PC-9 (cell line): ENCODE results near the gene CMTM8. TPM values are rescaled to one million over a fixed set of nuclear protein-coding genes. Genes with fewer than 3 reads are reported as not detected.

Experiments used
- BruUV-seq: library from RNA; stranded (reverse); fragments of 400-500 nt; replicated peaks from 2 replicates; lab custom pipeline; 2021; lab: Mats Ljungman, UMichigan
- CTCF ChIA-PET: fragments of 300-600 bp; sonication (Branson Sonifier 250); formaldehyde crosslinking; loops from one replicate; lab custom pipeline; 2022; ENCODE audit warnings: antibody characterized with exemption; lab: Charles Lee
- POLR2A ChIA-PET: fragments of 300-600 bp; sonication (Branson Sonifier 250); formaldehyde crosslinking; loops from one replicate; lab custom pipeline; 2022; ENCODE audit warnings: antibody characterized with exemption; ENCODE audit not compliant: unreplicated experiment; lab: Charles Lee
- DNase-seq, 2 experiments: peaks; one replicate each; pipeline versions ENCODE4 v3.0.0 to v3.0.0-alpha.2; 2015 to 2022; ENCODE audit warnings: mixed read lengths in 1 of 2
- H2AFZ ChIP-seq: fragments of 200-600 bp; sonication (generic); 2 replicates; pipeline ENCODE4 v1.8.1; 2017; ENCODE audit warnings: antibody characterized with exemption
- H3F3A ChIP-seq: fragments of 200-600 bp; sonication (generic); 2 replicates; pipeline ENCODE4 v1.8.1; 2017; ENCODE audit warnings: antibody characterized with exemption, mild to moderate bottlenecking, low read depth; ENCODE audit not compliant: insufficient read depth
- H3K27ac ChIP-seq: fragments of 200-600 bp; sonication (generic); 2 replicates; pipeline ENCODE4 v1.6.1; 2016; ENCODE audit warnings: mixed run types
- H3K27me3 ChIP-seq: fragments of 200-600 bp; sonication (generic); 2 replicates; pipeline ENCODE4 v1.6.1; 2016; ENCODE audit warnings: low read depth, mixed run types; ENCODE audit not compliant: insufficient read depth
- H3K36me3 ChIP-seq: fragments of 200-600 bp; sonication (generic); 2 replicates; pipeline ENCODE4 v1.6.1; 2016; ENCODE audit warnings: low read depth, mixed run types
- H3K4me1 ChIP-seq: fragments of 200-600 bp; sonication (generic); replicated peaks from 2 replicates; pipeline ENCODE4 v1.6.1; 2016; ENCODE audit warnings: mixed run types; ENCODE audit not compliant: insufficient read depth
- H3K4me2 ChIP-seq: fragments of 200-600 bp; sonication (generic); 2 replicates; pipeline ENCODE4 v1.6.1; 2017; ENCODE audit warnings: mixed run types
- H3K4me3 ChIP-seq: fragments of 200-600 bp; sonication (generic); 2 replicates; pipeline ENCODE4 v1.6.1; 2016; ENCODE audit warnings: mixed run types
- H3K79me2 ChIP-seq: fragments of 200-600 bp; sonication (generic); 2 replicates; pipeline ENCODE4 v1.6.1; 2017; ENCODE audit warnings: low read depth, mixed run types
- H3K9me2 ChIP-seq: fragments of 200-600 bp; sonication (generic); 2 replicates; pipeline ENCODE4 v1.8.1; 2017; ENCODE audit warnings: mild to moderate bottlenecking; ENCODE audit not compliant: insufficient read depth
- H3K9me3 ChIP-seq: fragments of 200-600 bp; sonication (generic); 2 replicates; pipeline ENCODE4 v1.8.1; 2016; ENCODE audit warnings: low read depth; ENCODE audit not compliant: insufficient read depth
- H4K20me1 ChIP-seq: fragments of 200-600 bp; sonication (generic); 2 replicates; pipeline ENCODE4 v1.8.1; 2017; ENCODE audit not compliant: insufficient read depth
- EZH2 ChIP-seq: fragments of 200-600 bp; sonication (generic); IDR thresholded peaks from 2 replicates; pipeline ENCODE4 v1.8.0; 2017; ENCODE audit warnings: antibody characterized with exemption, low read depth
- intact Hi-C: fragments of 100-400 bp; cut with micrococcal nuclease; formaldehyde crosslinking; loops from one replicate; pipeline ENCODE4 v1.10.0; 2022; ENCODE audit not compliant: unreplicated experiment
- total RNA-seq: library from RNA; stranded (reverse); gene quantifications from 2 replicates; pipeline ENCODE4 v1.2.3, GENCODE V29; 2021
- TF ChIP-seq, protein P1 (sequence below): fragments of 200-600 bp; sonication (generic); conservative IDR thresholded peaks from 2 replicates; pipeline ENCODE4 v1.6.1; 2017; ENCODE audit warnings: mixed run types, antibody characterized with exemption, mild to moderate bottlenecking, moderate library complexity

CMTM8 gene
- total RNA-seq, 1 experiment from 2014 or later = 17.8 TPM

DNA sequence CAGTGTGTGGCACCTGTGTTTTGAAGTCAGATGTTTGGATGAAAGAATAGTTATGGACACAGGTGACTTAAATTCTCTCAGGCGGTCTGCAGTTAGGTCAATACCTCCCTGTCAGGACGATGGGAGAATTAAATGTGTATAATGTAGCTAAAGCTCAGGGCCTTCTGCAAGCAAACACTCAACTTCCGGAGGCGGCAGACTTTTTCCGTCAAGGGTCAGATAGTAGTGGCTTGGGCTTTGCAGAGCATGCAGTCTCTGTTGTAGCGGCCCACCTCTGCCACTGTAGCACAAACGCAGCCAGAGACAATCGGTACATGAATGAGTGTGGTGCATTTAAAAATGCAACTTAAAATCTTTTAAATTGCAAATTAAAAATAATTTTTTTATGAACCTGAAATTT, 47.4 kb downstream of the CMTM8 start:
- H3K4me2 ChIP-seq = no peak overlapping the region
- no peaks in the 10 kb centered on the region for H3F3A ChIP-seq
- no peaks in the 10 kb centered on the region for H3K9me3 ChIP-seq
- no peak overlapping the region for H3K4me3 ChIP-seq
- H4K20me1 ChIP-seq = no peaks in the 10 kb centered on the region
- ChIA-PET CTCF (no interaction called here), POLR2A (no interaction called here)
- no peak for DNase-seq
- H3K27ac ChIP-seq = no peak overlapping the region
- no peaks in the 10 kb centered on the region for H3K27me3 ChIP-seq
- peaks cover 3% of the 10 kb centered on the region; the same call in 1 of the 2 replicates for H3K4me1 ChIP-seq
- intact Hi-C loops = no loop called here
- H3K36me3 ChIP-seq = no peaks in the 10 kb centered on the region
- no peak for TF ChIP-seq EZH2
- TF ChIP-seq, protein P1, sequence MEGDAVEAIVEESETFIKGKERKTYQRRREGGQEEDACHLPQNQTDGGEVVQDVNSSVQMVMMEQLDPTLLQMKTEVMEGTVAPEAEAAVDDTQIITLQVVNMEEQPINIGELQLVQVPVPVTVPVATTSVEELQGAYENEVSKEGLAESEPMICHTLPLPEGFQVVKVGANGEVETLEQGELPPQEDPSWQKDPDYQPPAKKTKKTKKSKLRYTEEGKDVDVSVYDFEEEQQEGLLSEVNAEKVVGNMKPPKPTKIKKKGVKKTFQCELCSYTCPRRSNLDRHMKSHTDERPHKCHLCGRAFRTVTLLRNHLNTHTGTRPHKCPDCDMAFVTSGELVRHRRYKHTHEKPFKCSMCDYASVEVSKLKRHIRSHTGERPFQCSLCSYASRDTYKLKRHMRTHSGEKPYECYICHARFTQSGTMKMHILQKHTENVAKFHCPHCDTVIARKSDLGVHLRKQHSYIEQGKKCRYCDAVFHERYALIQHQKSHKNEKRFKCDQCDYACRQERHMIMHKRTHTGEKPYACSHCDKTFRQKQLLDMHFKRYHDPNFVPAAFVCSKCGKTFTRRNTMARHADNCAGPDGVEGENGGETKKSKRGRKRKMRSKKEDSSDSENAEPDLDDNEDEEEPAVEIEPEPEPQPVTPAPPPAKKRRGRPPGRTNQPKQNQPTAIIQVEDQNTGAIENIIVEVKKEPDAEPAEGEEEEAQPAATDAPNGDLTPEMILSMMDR = no peak
- H3K9me2 ChIP-seq = no peaks in the 10 kb centered on the region
- H2AFZ ChIP-seq = no peak overlapping the region
- H3K79me2 ChIP-seq = no peaks in the 10 kb centered on the region
- BruUV-seq = no TSS peak

GRCh38 chr3:32288819-32289218, 50.3 kb downstream of the CMTM8 start:
- no TSS peak for BruUV-seq
- Histone ChIP-seq H3K9me2 (no peaks in the 10 kb centered on the region), H3K36me3 (no peaks in the 10 kb centered on the region), H4K20me1 (no peaks in the 10 kb centered on the region), H3K4me2 (no peak overlapping the region), H3K79me2 (no peaks in the 10 kb centered on the region), H3K9me3 (no peaks in the 10 kb centered on the region), H3K27ac (no peak overlapping the region), H3K4me3 (no peak overlapping the region), H3F3A (peaks cover 23% of the 10 kb centered on the region), H2AFZ (no peak overlapping the region), H3K27me3 (no peaks in the 10 kb centered on the region), H3K4me1 (peaks cover 26% of the 10 kb centered on the region)
- TF ChIP-seq EZH2 = no peak
- TF ChIP-seq, protein P1 = no peak
- no peak for DNase-seq
- intact Hi-C loops = no loop called here
- ChIA-PET CTCF (interaction anchor here (0.6 kb wide), 1 partner anchor 266 kb away, joined by 12 read pairs; no protein-coding TSS in a partner anchor), POLR2A (no interaction called here)

- H2AFZ ChIP-seq = no peak overlapping the region
- CTCF ChIA-PET = no interaction called here
- no peak overlapping the region for H3K4me2 ChIP-seq
- TF ChIP-seq EZH2 = no peak
- TF ChIP-seq, protein P1 = no peak
- no peaks in the 10 kb centered on the region for H3K36me3 ChIP-seq
- H3K4me1 ChIP-seq = peaks cover 36% of the 10 kb centered on the region
- no peaks in the 10 kb centered on the region for H3K27me3 ChIP-seq
- BruUV-seq = no TSS peak
- H3K9me2 ChIP-seq = no peaks in the 10 kb centered on the region
- H3K79me2 ChIP-seq = 0 out of 2 replicates have a peak, but pooled peaks cover 9% of the 10 kb centered on the region
- no peaks in the 10 kb centered on the region for H4K20me1 ChIP-seq
- intact Hi-C loops = no loop called here
- H3K27ac ChIP-seq = no peak overlapping the region
- H3K4me3 ChIP-seq = no peak overlapping the region
- POLR2A ChIA-PET = no interaction called here
- DNase-seq = no peak
- peaks cover 31% of the 10 kb centered on the region for H3F3A ChIP-seq
- no peaks in the 10 kb centered on the region for H3K9me3 ChIP-seq
Measured at GRCh38 chr3:32290619-32291018, 52.1 kb downstream of the CMTM8 start.
